HepG2 (cell line): ENCODE measurements around the gene FSHR. TPM values are rescaled to one million over a fixed set of nuclear protein-coding genes. Genes with fewer than 3 reads are reported as not detected.

Experiments
- ATAC-seq: fragments of 200-7000 bp; cut with Tn5 transposase; 3 replicates; pipeline ENCODE4 v1.9.1; 2020; ENCODE audit warnings: mild to moderate bottlenecking, moderate library complexity
- BruUV-seq: library from RNA; stranded (reverse); fragments of 400-500 nt; replicated peaks from 2 replicates; lab custom pipeline; 2021; lab: Mats Ljungman, UMichigan
- CTCF ChIA-PET: fragments of 300-600 bp; formaldehyde crosslinking; extraction: SDS; loops from one replicate; lab custom pipeline; 2021; ENCODE audit warnings: low total read pairs, inconsistent platforms, low intra/inter-chr PET ratio; lab: Yijun Ruan, JAX
- POLR2A ChIA-PET: fragments of 350-600 bp; sonication (Branson Sonifier 250); formaldehyde crosslinking; loops from one replicate; lab custom pipeline; 2020; ENCODE audit warnings: antibody characterized with exemption, inconsistent platforms; lab: Yijun Ruan, JAX
- DNase-seq: peaks from one replicate; pipeline ENCODE4 v3.0.0-alpha.2; 2015; ENCODE audit warnings: low spot score
- FAIRE-seq: peaks from 3 replicates; lab custom pipeline; 2011; peaks lifted over from hg19 to GRCh38; lab: Jason Lieb, UNC
- H2AFZ ChIP-seq: one replicate; pipeline ENCODE4 v1.6.1; 2011; ENCODE audit warnings: low read length, inconsistent platforms
- H3K27ac ChIP-seq: fragments of 300-600 bp; 3 replicates; pipeline ENCODE4 v1.8.0; 2011; ENCODE audit warnings: mixed run types, mild to moderate bottlenecking, mixed read lengths, low read length, inconsistent platforms; ENCODE audit not compliant: insufficient read depth; ENCODE audit errors: extremely low read length
- H3K27me3 ChIP-seq, 2 experiments: fragments of 200-600 bp in 1 of 2; 2 replicates in 1 of 2; 3 replicates in 1 of 2; pipeline versions ENCODE4 v1.6.0 to v1.8.0; 2011; ENCODE audit warnings: low read length in 2 of 2, mild to moderate bottlenecking in 2 of 2, moderate library complexity in 2 of 2, inconsistent platforms in 1 of 2; ENCODE audit not compliant: insufficient read depth in 2 of 2, control insufficient read depth in 1 of 2
- H3K36me3 ChIP-seq, 2 experiments: fragments of 200-600 bp in 1 of 2; replicated peaks in 1 of 2; 2 replicates in 1 of 2; 3 replicates in 1 of 2; pipeline versions ENCODE4 v1.5.1 to v1.8.0; 2011; ENCODE audit warnings: low read length in 2 of 2, inconsistent platforms in 1 of 2; ENCODE audit not compliant: insufficient read depth in 2 of 2, control insufficient read depth in 1 of 2
- H3K4me1 ChIP-seq: 2 replicates; pipeline ENCODE4 v1.5.1; 2012; ENCODE audit warnings: low read length, inconsistent platforms; ENCODE audit not compliant: insufficient read depth
- H3K4me2 ChIP-seq: 2 replicates; pipeline ENCODE4 v1.6.0; 2011; ENCODE audit warnings: low read depth, low read length, inconsistent platforms
- H3K4me3 ChIP-seq, 3 experiments: fragments of 200-600 bp in 1 of 3; sonication (generic), shearing (Covaris generic) in 1 of 3; replicated peaks in 1 of 3; 2 replicates each; pipeline ENCODE4 v1.5.1; 2011 to 2016; ENCODE audit warnings: low read length in 3 of 3, inconsistent platforms in 2 of 3, low read depth in 2 of 3, mild to moderate bottlenecking in 2 of 3, control low read depth in 1 of 3, mixed read lengths in 1 of 3; ENCODE audit not compliant: insufficient read depth in 1 of 3
- H3K79me2 ChIP-seq: one replicate; pipeline ENCODE4 v1.6.1; 2011; ENCODE audit warnings: low read length, inconsistent platforms; ENCODE audit not compliant: insufficient read depth
- H3K9ac ChIP-seq: 2 replicates; pipeline ENCODE4 v1.6.0; 2011; ENCODE audit warnings: mild to moderate bottlenecking, low read depth, low read length, inconsistent platforms; ENCODE audit not compliant: insufficient read depth
- H3K9me3 ChIP-seq: 2 replicates; pipeline ENCODE4 v1.5.1; 2012; ENCODE audit warnings: mild to moderate bottlenecking, low read length
- H4K20me1 ChIP-seq: 2 replicates; pipeline ENCODE4 v1.6.0; 2011; ENCODE audit warnings: inconsistent platforms, mild to moderate bottlenecking, low read length, moderate library complexity; ENCODE audit not compliant: insufficient read depth
- BORCS8-MEF2B ChIP-seq: sonication (generic); formaldehyde crosslinking; IDR thresholded peaks from 2 replicates; pipeline ENCODE4 v1.8.0; 2022; ENCODE audit warnings: mild to moderate bottlenecking, missing genetic modification reagents
- MAFF ChIP-seq: IDR thresholded peaks from 2 replicates; pipeline ENCODE4 v1.6.1; 2011; ENCODE audit warnings: low read depth, low read length, improper control_type of control experiment
- MAFK ChIP-seq, 2 experiments: IDR thresholded peaks in 1 of 2; conservative IDR thresholded peaks in 1 of 2; 2 replicates each; pipeline ENCODE4 v1.6.1; 2011; ENCODE audit warnings: improper control_type of control experiment in 2 of 2, low read length in 2 of 2
- ZNF720 ChIP-seq: sonication (generic); formaldehyde crosslinking; IDR thresholded peaks from 2 replicates; pipeline ENCODE4 v1.4.0; 2020; ENCODE audit warnings: missing genetic modification reagents
- ZNF737 ChIP-seq: sonication (generic); formaldehyde crosslinking; IDR thresholded peaks from 2 replicates; pipeline ENCODE4 v1.5.0; 2020; ENCODE audit warnings: missing genetic modification reagents, mild to moderate bottlenecking, borderline replicate concordance
- ZNF749 ChIP-seq: sonication (generic); formaldehyde crosslinking; IDR thresholded peaks from 2 replicates; pipeline ENCODE4 v1.8.0; 2022; ENCODE audit warnings: mild to moderate bottlenecking, missing genetic modification reagents, moderate library complexity, borderline replicate concordance
- ZNF773 ChIP-seq: sonication (generic); formaldehyde crosslinking; IDR thresholded peaks from 2 replicates; pipeline ENCODE4 v1.4.0; 2020; ENCODE audit warnings: missing genetic modification reagents, borderline replicate concordance
- WGBS: methylation state at CpG from one replicate; pipeline ENCODE4 v1.1.6; 2017; ENCODE audit warnings: low lambda C conversion rate; 5-methylcytosine and 5-hydroxymethylcytosine counted together
- in situ Hi-C: cut with HindIII; loops from 2 replicates; pipeline ENCODE4 v1.10.0; 2017; ENCODE audit warnings: low pct_unique_long_range_greater_than_20kb; ENCODE audit not compliant: extremely low pct_ligation_motif_present
- intact Hi-C: fragments of 100-400 bp; cut with micrococcal nuclease; formaldehyde crosslinking; loops from one replicate; pipeline ENCODE4 v1.10.0; 2022; ENCODE audit not compliant: unreplicated experiment
- polyA plus RNA-seq, 8 experiments: library from polyadenylated mRNA; depleted of rRNA in 3 of 8; stranded (reverse) in 7 of 8; unstranded in 1 of 8; fragments of >200 nt; fragmentation: Illumina TruSeq in 4 of 8; extraction: Trizol in 4 of 8; gene quantifications; 2 replicates each; pipeline versions ENCODE4 v1.2.1 to v1.2.3, GENCODE V29; 2011 to 2016; ENCODE audit warnings: low read depth in 4 of 8, missing spikeins in 1 of 8, mixed read lengths in 1 of 8; ENCODE audit not compliant: insufficient read depth in 1 of 8
- total RNA-seq, 5 experiments: library from RNA; depleted of rRNA; stranded (reverse); fragments of >200 nt; fragmentation: Illumina TruSeq; extraction: Trizol; gene quantifications; 2 replicates each; pipeline ENCODE4 v1.2.3, GENCODE V29; 2016; ENCODE audit warnings: low read depth in 1 of 5
- TF ChIP-seq, protein P1 (sequence below): sonication (generic); formaldehyde crosslinking; IDR thresholded peaks from 2 replicates; pipeline ENCODE4 v1.9.0; 2021; ENCODE audit warnings: missing genetic modification reagents, borderline replicate concordance
- TF ChIP-seq, protein P2 (sequence below): IDR thresholded peaks from 2 replicates; pipeline ENCODE4 v1.6.1; 2016
- TF ChIP-seq, protein P3 (sequence below): sonication (generic); formaldehyde crosslinking; IDR thresholded peaks from 2 replicates; pipeline ENCODE4; 2020; ENCODE audit warnings: missing genetic modification reagents, mild to moderate bottlenecking, borderline replicate concordance

FSHR gene
- total and polyA plus RNA-seq, 2 of the 13 experiments (the other 11 are each of a cell fraction or from before 2014, with no cell fraction given) = not detected

GRCh38 chr2:48941456-48941855 is 212.9 kb downstream of the FSHR start:
- intact Hi-C loops = no loop called here
- ATAC-seq = no peak
- no peak overlapping the region for H3K9ac ChIP-seq
- in situ Hi-C loops = loop anchor here (10.0 kb wide), 1 partner anchor 1553 kb away; no protein-coding TSS in a partner anchor
- TF ChIP-seq MAFF (peak; percentile 3; the same call in 1 of the 2 replicates), MAFK (conservative IDR thresholded peaks at IDR 0.05 in 1 of 2, IDR thresholded peaks at IDR 0.05 in 1 of 2; ENCODE audit: low read length in 2 of 2) (peak in 1 of 2 experiments; percentile 4; a peak in 1 of 4 replicates)
- TF ChIP-seq, protein P1, sequence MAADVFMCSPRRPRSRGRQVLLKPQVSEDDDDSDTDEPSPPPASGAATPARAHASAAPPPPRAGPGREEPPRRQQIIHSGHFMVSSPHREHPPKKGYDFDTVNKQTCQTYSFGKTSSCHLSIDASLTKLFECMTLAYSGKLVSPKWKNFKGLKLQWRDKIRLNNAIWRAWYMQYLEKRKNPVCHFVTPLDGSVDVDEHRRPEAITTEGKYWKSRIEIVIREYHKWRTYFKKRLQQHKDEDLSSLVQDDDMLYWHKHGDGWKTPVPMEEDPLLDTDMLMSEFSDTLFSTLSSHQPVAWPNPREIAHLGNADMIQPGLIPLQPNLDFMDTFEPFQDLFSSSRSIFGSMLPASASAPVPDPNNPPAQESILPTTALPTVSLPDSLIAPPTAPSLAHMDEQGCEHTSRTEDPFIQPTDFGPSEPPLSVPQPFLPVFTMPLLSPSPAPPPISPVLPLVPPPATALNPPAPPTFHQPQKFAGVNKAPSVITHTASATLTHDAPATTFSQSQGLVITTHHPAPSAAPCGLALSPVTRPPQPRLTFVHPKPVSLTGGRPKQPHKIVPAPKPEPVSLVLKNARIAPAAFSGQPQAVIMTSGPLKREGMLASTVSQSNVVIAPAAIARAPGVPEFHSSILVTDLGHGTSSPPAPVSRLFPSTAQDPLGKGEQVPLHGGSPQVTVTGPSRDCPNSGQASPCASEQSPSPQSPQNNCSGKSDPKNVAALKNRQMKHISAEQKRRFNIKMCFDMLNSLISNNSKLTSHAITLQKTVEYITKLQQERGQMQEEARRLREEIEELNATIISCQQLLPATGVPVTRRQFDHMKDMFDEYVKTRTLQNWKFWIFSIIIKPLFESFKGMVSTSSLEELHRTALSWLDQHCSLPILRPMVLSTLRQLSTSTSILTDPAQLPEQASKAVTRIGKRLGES (CRISPR knock-in tag) = no peak
- TF ChIP-seq, all 625 proteins: peak for 2
- no TSS peak for BruUV-seq
- no peaks in the 10 kb centered on the region for H4K20me1 ChIP-seq
- CTCF ChIA-PET = no interaction called here
- H3K27me3 ChIP-seq = 0 out of 5 replicates have a peak, but pooled peaks cover 0 to 5% of the 10 kb centered on the region in 2 experiments
- no peaks in the 10 kb centered on the region for H3K36me3 ChIP-seq
- no peaks in the 10 kb centered on the region for H3K79me2 ChIP-seq
- FAIRE-seq (no peak), DNase-seq (no peak)
- H3K4me3 ChIP-seq = no peak overlapping the region
- H2AFZ ChIP-seq = no peak overlapping the region
- 5% methylated on average over 3 of the region's 3 CpGs for WGBS
- no peaks in the 10 kb centered on the region for H3K9me3 ChIP-seq
- POLR2A ChIA-PET = no interaction called here
- no peak overlapping the region for H3K4me2 ChIP-seq
- H3K4me1 ChIP-seq = no peaks in the 10 kb centered on the region
- H3K27ac ChIP-seq = no peak overlapping the region

DNA sequence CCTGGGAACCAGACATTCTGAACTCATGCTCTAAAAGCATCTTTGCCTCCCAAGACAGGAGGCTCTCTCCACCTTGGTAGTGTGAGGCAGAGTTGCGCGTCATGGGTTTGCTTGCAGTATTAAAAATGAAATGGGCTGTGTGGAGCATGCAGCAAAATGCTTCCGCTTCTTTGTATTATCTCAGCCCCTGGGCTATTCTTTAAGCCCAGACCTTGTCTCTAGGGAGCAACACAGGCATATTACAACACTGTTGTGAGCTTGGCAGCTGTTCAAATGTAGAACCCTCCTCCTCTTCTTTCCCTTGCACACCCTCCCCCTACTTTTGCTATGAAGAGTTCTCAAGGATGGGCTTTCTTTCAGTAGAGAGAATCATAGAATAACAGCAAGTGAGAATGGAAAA is 213.7 kb downstream of the FSHR start:
- no peaks in the 10 kb centered on the region for H3K4me1 ChIP-seq
- H4K20me1 ChIP-seq = no peaks in the 10 kb centered on the region
- no peaks in the 10 kb centered on the region for H3K36me3 ChIP-seq
- intact Hi-C loops = no loop called here
- no peaks in the 10 kb centered on the region for H3K9me3 ChIP-seq
- ChIA-PET POLR2A (no interaction called here), CTCF (no interaction called here)
- H3K27ac ChIP-seq = no peak overlapping the region
- 0 out of 5 replicates have a peak, but pooled peaks cover 0 to 5% of the 10 kb centered on the region in 2 experiments for H3K27me3 ChIP-seq
- no TSS peak for BruUV-seq
- WGBS = 26% methylated on average over 3 of the region's 3 CpGs
- FAIRE-seq = no peak
- H3K79me2 ChIP-seq = no peaks in the 10 kb centered on the region
- DNase-seq = no peak
- ATAC-seq = no peak
- in situ Hi-C loops = loop anchor here (10.0 kb wide), 1 partner anchor 1554 kb away; no protein-coding TSS in a partner anchor
- no peak overlapping the region for H3K4me3 ChIP-seq
- no peak overlapping the region for H3K9ac ChIP-seq
- no peak overlapping the region for H2AFZ ChIP-seq
- no peak overlapping the region for H3K4me2 ChIP-seq
- TF ChIP-seq, protein P2, sequence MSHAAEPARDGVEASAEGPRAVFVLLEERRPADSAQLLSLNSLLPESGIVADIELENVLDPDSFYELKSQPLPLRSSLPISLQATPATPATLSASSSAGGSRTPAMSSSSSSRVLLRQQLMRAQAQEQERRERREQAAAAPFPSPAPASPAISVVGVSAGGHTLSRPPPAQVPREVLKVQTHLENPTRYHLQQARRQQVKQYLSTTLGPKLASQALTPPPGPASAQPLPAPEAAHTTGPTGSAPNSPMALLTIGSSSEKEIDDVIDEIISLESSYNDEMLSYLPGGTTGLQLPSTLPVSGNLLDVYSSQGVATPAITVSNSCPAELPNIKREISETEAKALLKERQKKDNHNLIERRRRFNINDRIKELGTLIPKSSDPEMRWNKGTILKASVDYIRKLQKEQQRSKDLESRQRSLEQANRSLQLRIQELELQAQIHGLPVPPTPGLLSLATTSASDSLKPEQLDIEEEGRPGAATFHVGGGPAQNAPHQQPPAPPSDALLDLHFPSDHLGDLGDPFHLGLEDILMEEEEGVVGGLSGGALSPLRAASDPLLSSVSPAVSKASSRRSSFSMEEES (CRISPR knock-in tag) = no peak
- TF ChIP-seq ZNF749 (CRISPR knock-in tag) = no peak
- TF ChIP-seq, protein P3, sequence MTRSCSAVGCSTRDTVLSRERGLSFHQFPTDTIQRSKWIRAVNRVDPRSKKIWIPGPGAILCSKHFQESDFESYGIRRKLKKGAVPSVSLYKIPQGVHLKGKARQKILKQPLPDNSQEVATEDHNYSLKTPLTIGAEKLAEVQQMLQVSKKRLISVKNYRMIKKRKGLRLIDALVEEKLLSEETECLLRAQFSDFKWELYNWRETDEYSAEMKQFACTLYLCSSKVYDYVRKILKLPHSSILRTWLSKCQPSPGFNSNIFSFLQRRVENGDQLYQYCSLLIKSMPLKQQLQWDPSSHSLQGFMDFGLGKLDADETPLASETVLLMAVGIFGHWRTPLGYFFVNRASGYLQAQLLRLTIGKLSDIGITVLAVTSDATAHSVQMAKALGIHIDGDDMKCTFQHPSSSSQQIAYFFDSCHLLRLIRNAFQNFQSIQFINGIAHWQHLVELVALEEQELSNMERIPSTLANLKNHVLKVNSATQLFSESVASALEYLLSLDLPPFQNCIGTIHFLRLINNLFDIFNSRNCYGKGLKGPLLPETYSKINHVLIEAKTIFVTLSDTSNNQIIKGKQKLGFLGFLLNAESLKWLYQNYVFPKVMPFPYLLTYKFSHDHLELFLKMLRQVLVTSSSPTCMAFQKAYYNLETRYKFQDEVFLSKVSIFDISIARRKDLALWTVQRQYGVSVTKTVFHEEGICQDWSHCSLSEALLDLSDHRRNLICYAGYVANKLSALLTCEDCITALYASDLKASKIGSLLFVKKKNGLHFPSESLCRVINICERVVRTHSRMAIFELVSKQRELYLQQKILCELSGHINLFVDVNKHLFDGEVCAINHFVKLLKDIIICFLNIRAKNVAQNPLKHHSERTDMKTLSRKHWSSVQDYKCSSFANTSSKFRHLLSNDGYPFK = no peak
- no peak for TF ChIP-seq ZNF737 (CRISPR knock-in tag)
- TF ChIP-seq ZNF773 = no peak
- no peak for TF ChIP-seq ZNF720 (CRISPR knock-in tag)
- no peak for TF ChIP-seq BORCS8-MEF2B (CRISPR knock-in tag)
